H1 (cell line): ENCODE data around the gene PSD2. TPM values are rescaled to one million over a fixed set of nuclear protein-coding genes. Genes with fewer than 3 reads are reported as not detected.

Experiments used
- CTCF ChIA-PET: fragments of 300-600 bp; sonication (Branson Sonifier 250); formaldehyde crosslinking; loops from one replicate; lab custom pipeline; 2021; ENCODE audit not compliant: partially characterized antibody; lab: Charles Lee
- POLR2A ChIA-PET: fragments of 300-600 bp; sonication (Branson Sonifier 250); formaldehyde crosslinking; loops from one replicate; lab custom pipeline; 2021; ENCODE audit warnings: inconsistent platforms; ENCODE audit not compliant: partially characterized antibody; lab: Charles Lee
- DNase-seq, 2 experiments: peaks; one replicate each; pipeline versions ENCODE4 v3.0.0 to v3.0.0-alpha.2; 2010 to 2022; ENCODE audit warnings: low spot score in 2 of 2, low read depth in 1 of 2, mixed read lengths in 1 of 2
- FAIRE-seq: peaks from 2 replicates; lab custom pipeline; 2011; peaks lifted over from hg19 to GRCh38; lab: Jason Lieb, UNC
- H2AFZ ChIP-seq: 2 replicates; pipeline ENCODE4 v1.8.1; 2012; ENCODE audit warnings: low read length, inconsistent platforms
- H2AK5ac ChIP-seq: 2 replicates; pipeline ENCODE4 v1.6.1; 2013; ENCODE audit warnings: low read depth, low read length
- H2BK120ac ChIP-seq: replicated peaks from 2 replicates; pipeline ENCODE3; 2013; ENCODE audit warnings: low read depth, low read length, inconsistent platforms
- H2BK12ac ChIP-seq: 2 replicates; pipeline ENCODE4 v1.6.1; 2013; ENCODE audit warnings: low read depth, low read length
- H2BK15ac ChIP-seq: 2 replicates; pipeline ENCODE4 v1.6.1; 2013; ENCODE audit warnings: low read length
- H2BK20ac ChIP-seq: 2 replicates; pipeline ENCODE4 v1.6.1; 2013; ENCODE audit warnings: low read length
- H2BK5ac ChIP-seq: 2 replicates; pipeline ENCODE4 v1.6.1; 2013; ENCODE audit warnings: low read depth, low read length
- H3K14ac ChIP-seq: 2 replicates; pipeline ENCODE4 v1.6.1; 2013; ENCODE audit warnings: inconsistent platforms; ENCODE audit not compliant: insufficient read length
- H3K18ac ChIP-seq: 2 replicates; pipeline ENCODE4 v1.6.1; 2013; ENCODE audit warnings: low read length; ENCODE audit errors: extremely low read depth
- H3K23ac ChIP-seq: 2 replicates; pipeline ENCODE4 v1.6.1; 2013; ENCODE audit warnings: inconsistent platforms; ENCODE audit not compliant: insufficient read length
- H3K23me2 ChIP-seq: 2 replicates; pipeline ENCODE4 v1.6.1; 2013; ENCODE audit warnings: low read depth, low read length
- H3K27ac ChIP-seq: 2 replicates; pipeline ENCODE4 v1.6.1; 2011; ENCODE audit warnings: low read depth, low read length, inconsistent platforms
- H3K27me3 ChIP-seq, 4 experiments: replicated peaks in 1 of 4; 1 replicate in 1 of 4; 2 replicates in 3 of 4; pipeline versions ENCODE4 v1.6.1 to v1.8.1; 2011 to 2013; ENCODE audit warnings: low read length in 3 of 4, mild to moderate bottlenecking in 3 of 4, inconsistent platforms in 2 of 4, mixed read lengths in 2 of 4, moderate library complexity in 1 of 4; ENCODE audit not compliant: control insufficient read depth in 3 of 4, insufficient read depth in 3 of 4; ENCODE audit errors: extremely low read depth in 1 of 4
- H3K36me3 ChIP-seq, 4 experiments: 2 replicates each; pipeline versions ENCODE4 v1.6.1 to v1.8.1; 2011 to 2013; ENCODE audit warnings: mild to moderate bottlenecking in 4 of 4, low read length in 3 of 4, moderate library complexity in 2 of 4, control low read depth in 1 of 4, inconsistent platforms in 1 of 4; ENCODE audit not compliant: insufficient read depth in 4 of 4, control insufficient read depth in 2 of 4
- H3K4ac ChIP-seq: replicated peaks from 2 replicates; pipeline ENCODE3; 2013; ENCODE audit warnings: low read length, low read depth, mixed read lengths, inconsistent platforms; ENCODE audit not compliant: insufficient read length
- H3K4me1 ChIP-seq, 4 experiments: replicated peaks in 1 of 4; 1 replicate in 1 of 4; 2 replicates in 3 of 4; pipeline versions ENCODE4 v1.6.1 to v1.8.1; 2011 to 2013; ENCODE audit warnings: low read length in 3 of 4, inconsistent platforms in 2 of 4, mixed read lengths in 1 of 4; ENCODE audit not compliant: insufficient read depth in 4 of 4, control insufficient read depth in 3 of 4
- H3K4me2 ChIP-seq, 2 experiments: 2 replicates each; pipeline versions ENCODE4 v1.6.1 to v1.8.1; 2011 to 2013; ENCODE audit warnings: low read depth in 2 of 2, low read length in 2 of 2, control low read depth in 1 of 2, inconsistent platforms in 1 of 2, mild to moderate bottlenecking in 1 of 2; ENCODE audit not compliant: insufficient read depth in 1 of 2
- H3K4me3 ChIP-seq, 4 experiments: fragments of 200-600, 300-600 bp in 1 of 4; sonication (generic), shearing (Covaris generic), sonication (Bioruptor Twin) in 1 of 4; 2 replicates each; pipeline versions ENCODE4 v1.5.1 to v1.8.1; 2011 to 2016; ENCODE audit warnings: low read length in 4 of 4, low read depth in 3 of 4, control low read depth in 2 of 4, inconsistent platforms in 2 of 4, mild to moderate bottlenecking in 2 of 4, mixed read lengths in 1 of 4, moderate library complexity in 1 of 4; ENCODE audit not compliant: insufficient read depth in 2 of 4; ENCODE audit errors: extremely low read depth in 1 of 4
- H3K56ac ChIP-seq: replicated peaks from 2 replicates; pipeline ENCODE3; 2013; ENCODE audit warnings: low read depth, mild to moderate bottlenecking, mixed read lengths, low read length, inconsistent platforms; ENCODE audit not compliant: insufficient read length
- H3K79me1 ChIP-seq: 2 replicates; pipeline ENCODE4 v1.6.1; 2013; ENCODE audit warnings: low read depth, low read length, control low read depth
- H3K79me2 ChIP-seq, 2 experiments: 2 replicates each; pipeline versions ENCODE4 v1.6.1 to v1.8.1; 2012 to 2013; ENCODE audit warnings: low read length in 2 of 2, mild to moderate bottlenecking in 2 of 2, inconsistent platforms in 1 of 2; ENCODE audit not compliant: insufficient read depth in 2 of 2, control insufficient read depth in 1 of 2
- H3K9ac ChIP-seq, 4 experiments: replicated peaks in 1 of 4; 1 replicate in 1 of 4; 2 replicates in 3 of 4; pipeline versions ENCODE4 v1.6.1 to v1.8.1; 2011 to 2013; ENCODE audit warnings: low read depth in 3 of 4, low read length in 3 of 4, control low read depth in 2 of 4, mild to moderate bottlenecking in 2 of 4, moderate library complexity in 2 of 4, inconsistent platforms in 1 of 4; ENCODE audit errors: extremely low read depth in 1 of 4
- H3K9me3 ChIP-seq, 2 experiments: 2 replicates each; pipeline versions ENCODE4 v1.6.1 to v1.8.1; 2012 to 2013; ENCODE audit warnings: mild to moderate bottlenecking in 2 of 2, moderate library complexity in 2 of 2, control low read depth in 1 of 2, inconsistent platforms in 1 of 2, low read depth in 1 of 2, low read length in 1 of 2, mixed read lengths in 1 of 2; ENCODE audit not compliant: insufficient read depth in 2 of 2
- H4K20me1 ChIP-seq, 2 experiments: replicated peaks in 1 of 2; 2 replicates each; pipeline versions ENCODE3 to v1.8.1; 2011 to 2013; ENCODE audit warnings: inconsistent platforms in 2 of 2, low read length in 2 of 2, mild to moderate bottlenecking in 1 of 2; ENCODE audit not compliant: insufficient read depth in 2 of 2, control insufficient read depth in 1 of 2
- H4K5ac ChIP-seq: 2 replicates; pipeline ENCODE4 v1.6.1; 2013; ENCODE audit warnings: low read length, low read depth, mixed read lengths, inconsistent platforms; ENCODE audit not compliant: insufficient read length
- H4K8ac ChIP-seq: 2 replicates; pipeline ENCODE4 v1.8.0; 2013; ENCODE audit warnings: mild to moderate bottlenecking, moderate library complexity, low read length, inconsistent platforms; ENCODE audit not compliant: insufficient read depth; ENCODE audit errors: extremely low read depth
- H4K91ac ChIP-seq: replicated peaks from 2 replicates; pipeline ENCODE3; 2013; ENCODE audit warnings: low read length, mixed read lengths, inconsistent platforms; ENCODE audit not compliant: insufficient read length
- FOSL1 ChIP-seq: IDR thresholded peaks from 2 replicates; pipeline ENCODE4 v1.6.1; 2011; ENCODE audit warnings: mild to moderate bottlenecking, low read depth, low read length, moderate library complexity; ENCODE audit not compliant: insufficient read depth
- JUND ChIP-seq: IDR thresholded peaks from 2 replicates; pipeline ENCODE4 v1.6.1; 2011; ENCODE audit warnings: mild to moderate bottlenecking, improper control_type of control experiment, low read length
- KDM4A ChIP-seq: IDR thresholded peaks from one replicate; pipeline ENCODE4 v1.7.1; 2012; ENCODE audit warnings: low read depth, mild to moderate bottlenecking, moderate library complexity, low read length, inconsistent platforms; ENCODE audit not compliant: severe bottlenecking
- KDM5A ChIP-seq: fragments of 200-600 bp; IDR thresholded peaks from 2 replicates; pipeline ENCODE4 v1.7.1; 2012; ENCODE audit warnings: mild to moderate bottlenecking, low read length, inconsistent platforms, mixed read lengths
- POLR2AphosphoS5 ChIP-seq: IDR thresholded peaks from 2 replicates; pipeline ENCODE4 v1.6.1; 2011; ENCODE audit warnings: low read depth, low read length
- RAD21 ChIP-seq, 2 experiments: IDR thresholded peaks in 1 of 2; conservative IDR thresholded peaks in 1 of 2; 2 replicates each; pipeline ENCODE4 v1.6.1; 2011; ENCODE audit warnings: low read depth in 2 of 2, low read length in 2 of 2, improper control_type of control experiment in 1 of 2, inconsistent platforms in 1 of 2, mild to moderate bottlenecking in 1 of 2, moderate library complexity in 1 of 2
- RNF2 ChIP-seq: fragments of 200-900, 300-1000 bp; sonication (generic); IDR thresholded peaks from 2 replicates; pipeline ENCODE4 v1.7.1; 2016; ENCODE audit warnings: borderline replicate concordance, low read depth, mild to moderate bottlenecking, antibody characterized with exemption, low read length; ENCODE audit not compliant: poor library complexity, severe bottlenecking; ENCODE audit errors: missing control alignments
- SIN3A ChIP-seq, 2 experiments: IDR thresholded peaks in 1 of 2; conservative IDR thresholded peaks in 1 of 2; 2 replicates each; pipeline ENCODE4 v1.6.1; 2011 to 2012; ENCODE audit warnings: low read length in 2 of 2, improper control_type of control experiment in 1 of 2, low read depth in 1 of 2, mild to moderate bottlenecking in 1 of 2
- SP2 ChIP-seq: IDR thresholded peaks from 2 replicates; pipeline ENCODE4 v1.6.1; 2012; ENCODE audit warnings: mild to moderate bottlenecking, low read length, inconsistent platforms
- SRF ChIP-seq: IDR thresholded peaks from 2 replicates; pipeline ENCODE4 v1.6.1; 2011; ENCODE audit warnings: mild to moderate bottlenecking, low read depth, low read length, moderate library complexity
- WGBS, 2 experiments: shearing (Covaris generic) in 1 of 2; methylation state at CpG; one replicate each; pipeline versions ENCODE4 v1.1.6 to v1.1.7; 2013 to 2015; ENCODE audit warnings: low lambda C conversion rate in 2 of 2, mixed read lengths in 2 of 2, inconsistent platforms in 1 of 2, low coverage in 1 of 2, missing lambda C conversion rate in 1 of 2; ENCODE audit not compliant: insufficient replicate concordance in 2 of 2, insufficient coverage in 1 of 2, insufficient read length in 1 of 2; ENCODE audit errors: extremely low coverage in 1 of 2, missing lambda C conversion rate in 1 of 2; 5-methylcytosine and 5-hydroxymethylcytosine counted together
- polyA plus RNA-seq, 7 experiments: library from polyadenylated mRNA; depleted of rRNA in 3 of 7; stranded (reverse) in 5 of 7; unstranded in 2 of 7; fragments of >200 nt in 5 of 7; fragments of 200-250 nt in 2 of 7; gene quantifications; 1 replicate in 5 of 7; 2 replicates in 1 of 7; 4 replicates in 1 of 7; pipeline versions ENCODE4 v1.2.1 to v1.2.3, GENCODE V29; 2011 to 2013; ENCODE audit warnings: missing spikeins in 2 of 7, mixed read lengths in 2 of 7
- total RNA-seq: library from RNA; stranded (reverse); fragmentation: NEBNext Ultra II Directional; extraction: Animal tissue kit (Norgen Biotek cat#: 25700); gene quantifications from 2 replicates; pipeline ENCODE4 v1.2.1, GENCODE V29; 2021

PSD2 gene
- total and polyA plus RNA-seq, 2 of the 8 experiments (the other 6 are each of a cell fraction or from before 2014, with no cell fraction given): 0.06 to 0.14 TPM

DNA sequence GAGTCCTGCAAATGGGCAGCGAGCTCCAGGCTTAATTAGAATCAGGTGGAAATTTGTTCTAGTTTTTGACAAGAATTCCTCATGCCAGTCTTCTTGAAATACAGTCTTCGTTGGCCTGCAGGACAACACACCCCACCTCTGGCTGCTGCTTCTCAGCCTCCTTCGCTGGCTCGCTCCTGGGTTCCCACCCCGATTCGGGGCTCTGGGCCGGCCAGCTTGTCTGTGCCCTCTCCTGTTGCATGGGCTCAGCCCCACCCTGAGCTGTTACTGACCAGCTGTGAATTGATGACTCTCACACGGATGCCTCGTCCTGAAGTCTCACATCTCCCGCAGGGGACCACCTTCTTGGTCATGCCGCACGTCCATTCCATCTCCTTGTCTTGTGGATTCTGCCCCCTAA lies 21.0 kb downstream of the PSD2 start:
- Histone ChIP-seq H3K4me2 (no peak overlapping the region), H3K79me1 (no peaks in the 10 kb centered on the region), H3K4me3 (no peak overlapping the region), H2BK15ac (no peak overlapping the region), H3K4me1 (peaks cover 0 to 2% (median 0%) of the 10 kb centered on the region in 4 experiments; a peak in 2 of 7 replicates), H3K9ac (no peak overlapping the region), H3K56ac (no peak overlapping the region), H2AK5ac (no peak overlapping the region), H3K27me3 (peaks cover 0 to 2% (median 0%) of the 10 kb centered on the region in 4 experiments; a peak in 1 of 7 replicates), H3K27ac (no peak overlapping the region), H2BK20ac (no peak overlapping the region), H3K14ac (no peak overlapping the region), H4K5ac (no peak overlapping the region), H2AFZ (no peak overlapping the region), H2BK5ac (no peak overlapping the region), H3K23me2 (no peaks in the 10 kb centered on the region), H4K20me1 (no peaks in the 10 kb centered on the region), H3K4ac (no peak overlapping the region), H3K23ac (no peak overlapping the region), H3K18ac (no peak overlapping the region), H3K79me2 (no peaks in the 10 kb centered on the region), H4K8ac (no peak overlapping the region), H3K9me3 (no peaks in the 10 kb centered on the region), H4K91ac (no peak overlapping the region), H3K36me3 (no peaks in the 10 kb centered on the region), H2BK120ac (no peak overlapping the region), H2BK12ac (no peak overlapping the region)
- CTCF ChIA-PET: interaction anchor here (0.9 to 2.0 kb wide), 6 partner anchors 10 to 152 kb away, joined by 3 to 5 read pairs (median 4); no protein-coding TSS in a partner anchor
- FAIRE-seq (no peak), DNase-seq (no peak)
- 91% methylated on average over 12 of the region's 12 CpGs; no CpG with 5 or more reads in 1 of the 2 experiments for WGBS, 2 experiments
- POLR2A ChIA-PET: no interaction called here
- TF ChIP-seq POLR2AphosphoS5 (no peak), SRF (no peak), FOSL1 (no peak), SP2 (no peak), RNF2 (no peak), SIN3A (conservative IDR thresholded peaks at IDR 0.05 in 1 of 2, IDR thresholded peaks at IDR 0.05 in 1 of 2; ENCODE audit: low read depth in 1 of 2, low read length in 2 of 2) (no peak), KDM5A (no peak), KDM4A (no peak), RAD21 (IDR thresholded peaks at IDR 0.05 in 1 of 2, conservative IDR thresholded peaks at IDR 0.05 in 1 of 2; ENCODE audit: low read depth in 2 of 2, low read length in 2 of 2) (no peak), JUND (no peak)
